GM12891 (cell line): ENCODE results near the gene TMED9.

Experiments used
- PAX5 ChIP-seq: IDR thresholded peaks from 2 replicates; pipeline ENCODE4 v1.6.1; 2011; ENCODE audit warnings: low read length, moderate library complexity, mild to moderate bottlenecking; ENCODE audit not compliant: insufficient read depth, severe bottlenecking
- POLR2A ChIP-seq: IDR thresholded peaks from 2 replicates; pipeline ENCODE4 v1.6.1; 2011; ENCODE audit warnings: low read depth, low read length, control low read depth
- POLR2AphosphoS5 ChIP-seq: IDR thresholded peaks from 2 replicates; pipeline ENCODE4 v1.6.1; 2011; ENCODE audit warnings: low read depth, low read length, control low read depth
- POU2F2 ChIP-seq: IDR thresholded peaks from 2 replicates; pipeline ENCODE4 v1.6.1; 2011; ENCODE audit warnings: low read depth, mild to moderate bottlenecking, control low read depth, low read length, moderate library complexity
- TAF1 ChIP-seq: IDR thresholded peaks from 2 replicates; pipeline ENCODE4 v1.6.1; 2011; ENCODE audit warnings: low read depth, low read length, control low read depth

GRCh38 chr5:177604116-177604521, 12.1 kb downstream of the TMED9 start:
- TF ChIP-seq POLR2AphosphoS5 (no peak), PAX5 (no peak), POU2F2 (no peak), TAF1 (no peak), POLR2A (no peak)
